ENCODE data around the gene ZZZ3.

Gene ZZZ3

DNA sequence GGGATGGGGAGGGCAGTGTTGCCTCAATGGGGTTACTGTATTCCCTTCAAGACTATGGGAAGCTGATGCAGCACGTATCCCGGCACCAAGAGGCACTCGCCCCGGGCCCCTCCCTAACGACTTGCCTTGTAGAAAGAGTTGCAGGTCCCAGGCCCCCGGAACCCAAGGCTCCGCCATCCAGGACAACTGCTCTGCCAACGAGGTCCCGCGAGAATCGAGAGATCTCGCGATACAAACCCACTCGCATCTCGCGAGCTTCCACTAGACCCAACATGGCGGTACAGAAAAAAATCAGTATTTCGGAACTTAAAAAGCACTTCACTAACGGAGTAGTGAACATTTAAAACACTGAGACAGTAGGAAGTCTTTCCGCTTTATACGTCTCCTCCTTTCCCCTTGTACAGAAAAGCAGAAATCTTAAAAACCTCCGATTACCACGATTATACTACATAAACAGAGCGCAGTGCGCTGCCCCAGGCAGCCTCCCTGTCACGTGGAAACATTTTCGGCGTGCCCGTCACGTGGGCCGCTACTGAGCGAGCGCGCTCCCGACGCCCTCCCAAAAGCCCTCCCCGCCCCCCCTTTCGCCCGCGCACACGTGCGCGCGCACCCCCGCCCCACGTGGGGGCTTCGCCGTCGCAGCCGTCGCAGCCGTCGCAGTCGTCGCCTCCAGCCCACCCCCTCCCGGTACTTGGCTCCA is at the start of gene ZZZ3:
Gene ZZZ3 (minus strand): TSS at position 199 of the 700 bp plus-strand sequence. CDS start 49,304 bp downstream, outside the sequence.
- peak within 1 kb of the TSS; percentile 81 for H3K4me3 ChIP-seq (ENCODE audit: low read depth, low read length)
- TF ChIP-seq CTCF (IDR thresholded peaks at IDR 0.05; ENCODE audit: low read depth, low read length, missing control alignments) = no peak

GRCh38 chr1:77732090-77732489 is 49.6 kb upstream of the ZZZ3 start:
- H3K4me3 ChIP-seq (ENCODE audit: low read depth, low read length) = no peak overlapping the region
- no peak for DNase-seq (ENCODE audit: low read depth)
- no peak for TF ChIP-seq CTCF (IDR thresholded peaks at IDR 0.05; ENCODE audit: low read depth, low read length, missing control alignments)
- in situ Hi-C loops (cut with HindIII; ENCODE audit: low sequenced_read_pairs) = no loop called here

More for the DNA sequence above, at the start of gene ZZZ3:
- peak; percentile 83 for DNase-seq (ENCODE audit: low read depth)
- in situ Hi-C loops (cut with HindIII; ENCODE audit: low sequenced_read_pairs) = no loop called here

- H3K4me3 ChIP-seq (ENCODE audit: low read depth, low read length) = no peak overlapping the region
- in situ Hi-C loops (cut with HindIII; ENCODE audit: low sequenced_read_pairs) = no loop called here
- no peak for TF ChIP-seq CTCF (IDR thresholded peaks at IDR 0.05; ENCODE audit: low read depth, low read length, missing control alignments)
- DNase-seq (ENCODE audit: low read depth) = no peak
Measured at GRCh38 chr1:77725706-77726105, 43.2 kb upstream of the ZZZ3 start.

- no peak overlapping the region for H3K4me3 ChIP-seq (ENCODE audit: low read depth, low read length)
- DNase-seq (ENCODE audit: low read depth) = no peak
- in situ Hi-C loops (cut with HindIII; ENCODE audit: low sequenced_read_pairs) = no loop called here
- TF ChIP-seq CTCF (IDR thresholded peaks at IDR 0.05; ENCODE audit: low read depth, low read length, missing control alignments) = no peak
Measured at GRCh38 chr1:77718181-77718580, 35.7 kb upstream of the ZZZ3 start.

DNA sequence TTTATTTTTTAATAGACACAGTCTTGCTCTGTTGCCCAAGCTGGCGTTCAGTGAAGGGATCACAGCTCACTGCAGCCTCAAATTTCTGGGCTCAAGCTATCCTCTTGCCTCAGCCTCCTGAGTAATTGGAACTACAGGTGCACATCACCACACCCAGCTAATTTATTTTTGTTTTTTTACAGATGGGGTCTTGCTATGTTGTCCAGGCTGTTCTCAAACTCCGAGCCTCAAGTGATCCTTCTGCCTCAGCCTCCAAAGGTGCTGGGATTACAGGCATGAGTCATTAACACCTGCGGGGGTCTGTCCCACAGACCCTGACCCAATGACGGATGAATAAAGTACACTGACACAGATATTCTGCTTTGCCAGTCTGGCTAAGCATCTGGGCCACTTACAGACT is 33.6 kb upstream of the ZZZ3 start:
- no peak for TF ChIP-seq CTCF (IDR thresholded peaks at IDR 0.05; ENCODE audit: low read depth, low read length, missing control alignments)
- in situ Hi-C loops (cut with HindIII; ENCODE audit: low sequenced_read_pairs) = no loop called here
- DNase-seq (ENCODE audit: low read depth) = no peak
- H3K4me3 ChIP-seq (ENCODE audit: low read depth, low read length) = no peak overlapping the region

DNA sequence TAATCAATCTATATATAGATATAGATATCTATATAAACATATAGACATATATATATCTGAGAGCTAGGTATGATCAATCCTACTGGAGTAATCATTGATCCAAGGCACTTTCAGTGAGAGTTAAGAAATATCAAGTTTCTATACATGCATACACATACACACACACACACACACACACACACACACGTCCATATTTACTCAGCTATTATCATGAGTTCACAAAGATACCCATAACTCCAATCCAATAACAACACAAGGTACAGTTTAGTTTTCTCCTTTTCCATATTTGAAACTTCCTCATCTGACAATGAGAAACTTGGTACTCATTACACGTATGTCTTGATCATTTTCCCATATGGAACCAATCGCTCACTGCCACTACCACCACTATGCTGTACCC is 27.3 kb upstream of the ZZZ3 start:
- DNase-seq (ENCODE audit: low read depth) = no peak
- in situ Hi-C loops (cut with HindIII; ENCODE audit: low sequenced_read_pairs) = no loop called here
- H3K4me3 ChIP-seq (ENCODE audit: low read depth, low read length) = no peak overlapping the region
- TF ChIP-seq CTCF (IDR thresholded peaks at IDR 0.05; ENCODE audit: low read depth, low read length, missing control alignments) = no peak
